ENCODE data around the gene SGMS1.

The SGMS1 gene

GRCh38 chr10:50596456-50596855 is 27.3 kb downstream of the SGMS1 start:
- Histone ChIP-seq H3K4me2 (no peak overlapping the region), H3K27me3 (no peaks in the 10 kb centered on the region), H3K36me3 (no peaks in the 10 kb centered on the region), H3K27ac (no peak overlapping the region), H3K4me1 (peaks cover 0 to 12% (median 3%) of the 10 kb centered on the region in 10 experiments; a peak in 9 of 20 replicates), H4K20me1 (peaks cover 0 to 28% (median 0%) of the 10 kb centered on the region in 11 experiments; a peak in 7 of 22 replicates), H3K9me3 (replicated peaks in 1 of 11) (no peaks in the 10 kb centered on the region; a peak in 1 of 22 replicates), H3K4me3 (no peak overlapping the region), H3K9ac (no peak overlapping the region)
- no peak for TF ChIP-seq Cebpa-rat (IDR thresholded peaks at IDR 0.05)

- Histone ChIP-seq H3K9ac (no peak overlapping the region), H3K4me1 (peaks cover 0 to 5% (median under 1%) of the 10 kb centered on the region in 10 experiments; a peak in 9 of 20 replicates), H3K4me3 (no peak overlapping the region), H3K9me3 (replicated peaks in 1 of 11) (no peaks in the 10 kb centered on the region; a peak in 1 of 22 replicates), H4K20me1 (peaks cover 0 to 26% (median 0%) of the 10 kb centered on the region in 11 experiments; a peak in 8 of 22 replicates), H3K27me3 (no peaks in the 10 kb centered on the region), H3K36me3 (no peaks in the 10 kb centered on the region), H3K4me2 (no peak overlapping the region), H3K27ac (no peak overlapping the region)
- no peak for TF ChIP-seq Cebpa-rat (IDR thresholded peaks at IDR 0.05)
These were observed 28.0 kb downstream of the SGMS1 start for GRCh38 chr10:50595785-50596184.

GRCh38 chr10:50593523-50594376 is 30.0 kb downstream of the SGMS1 start:
- Histone ChIP-seq H3K4me3 (no peak overlapping the region), H3K9ac (no peak overlapping the region), H4K20me1 (peaks cover 0 to 13% (median 0%) of the 10 kb centered on the region in 11 experiments; a peak in 5 of 22 replicates), H3K4me1 (no peaks in the 10 kb centered on the region), H3K27me3 (no peaks in the 10 kb centered on the region), H3K27ac (no peak overlapping the region), H3K4me2 (no peak overlapping the region), H3K36me3 (peaks cover 8 to 15% (median 12%) of the 10 kb centered on the region in 11 experiments; a peak in 20 of 22 replicates), H3K9me3 (replicated peaks in 1 of 11) (no peaks in the 10 kb centered on the region; a peak in 1 of 22 replicates)
- TF ChIP-seq Cebpa-rat (IDR thresholded peaks at IDR 0.05), result no peak

- H3K4me3 ChIP-seq, result no peak overlapping the region
- H3K27ac ChIP-seq, result no peak overlapping the region
- H3K4me1 ChIP-seq, result 0 out of 20 replicates have a peak, but pooled peaks cover 0 to 1% (median 0%) of the 10 kb centered on the region in 10 experiments
- H3K9me3 ChIP-seq (replicated peaks in 1 of 11), result no peaks in the 10 kb centered on the region; a peak in 1 of 22 replicates
- H3K4me2 ChIP-seq, result no peak overlapping the region
- no peaks in the 10 kb centered on the region for H3K27me3 ChIP-seq
- H3K36me3 ChIP-seq, result peaks cover 11 to 22% (median 19%) of the 10 kb centered on the region in 11 experiments; a peak in 21 of 22 replicates
- no peak overlapping the region for H3K9ac ChIP-seq
- peaks cover 0 to 13% (median 0%) of the 10 kb centered on the region in 11 experiments; a peak in 4 of 22 replicates for H4K20me1 ChIP-seq
- TF ChIP-seq Cebpa-rat (IDR thresholded peaks at IDR 0.05), result no peak
These were observed 30.8 kb downstream of the SGMS1 start for GRCh38 chr10:50592961-50593418.

- Histone ChIP-seq H3K36me3 (peaks cover 17 to 36% (median 26%) of the 10 kb centered on the region in 11 experiments; a peak in 21 of 22 replicates), H3K9me3 (replicated peaks in 1 of 11) (no peaks in the 10 kb centered on the region; a peak in 1 of 22 replicates), H3K9ac (no peak overlapping the region), H3K27ac (no peak overlapping the region), H3K4me2 (no peak overlapping the region), H3K4me1 (peaks cover 0 to 21% (median 4%) of the 10 kb centered on the region in 10 experiments; a peak in 9 of 20 replicates), H3K4me3 (no peak overlapping the region), H4K20me1 (peaks cover 0 to 13% (median 0%) of the 10 kb centered on the region in 11 experiments; a peak in 4 of 22 replicates), H3K27me3 (no peaks in the 10 kb centered on the region)
- TF ChIP-seq Cebpa-rat (IDR thresholded peaks at IDR 0.05), result no peak
These were observed 32.8 kb downstream of the SGMS1 start for GRCh38 chr10:50590935-50591334.

- Histone ChIP-seq H3K36me3 (peaks cover 17 to 46% (median 27%) of the 10 kb centered on the region in 11 experiments; a peak in 21 of 22 replicates), H3K4me1 (peaks cover 0 to 24% (median 4%) of the 10 kb centered on the region in 10 experiments; a peak in 9 of 20 replicates), H3K4me3 (no peak overlapping the region), H3K9ac (no peak overlapping the region), H3K4me2 (peak overlapping the region in 6 of 11 experiments; percentile 34 to 74 (median 54); a peak in 10 of 22 replicates), H4K20me1 (peaks cover 0 to 6% (median 0%) of the 10 kb centered on the region in 11 experiments; a peak in 3 of 22 replicates), H3K27me3 (no peaks in the 10 kb centered on the region), H3K9me3 (replicated peaks in 1 of 11) (no peaks in the 10 kb centered on the region), H3K27ac (peak overlapping the region in 2 of 11 experiments; percentile 27 to 28; a peak in 3 of 22 replicates)
- no peak for TF ChIP-seq Cebpa-rat (IDR thresholded peaks at IDR 0.05)
These were observed 37.0 kb downstream of the SGMS1 start for GRCh38 chr10:50586740-50587088.

- peak overlapping the region in 6 of 11 experiments; percentile 34 to 74 (median 54); a peak in 10 of 22 replicates for H3K4me2 ChIP-seq
- TF ChIP-seq Cebpa-rat (IDR thresholded peaks at IDR 0.05), result no peak
These were observed 37.6 kb downstream of the SGMS1 start for GRCh38 chr10:50585921-50586739.

More at GRCh38 chr10:50585921-50586739, 37.6 kb downstream of the SGMS1 start:
- H3K4me3 ChIP-seq, result no peak overlapping the region
- H3K27ac ChIP-seq, result peak overlapping the region in 2 of 11 experiments; percentile 27 to 28; a peak in 2 of 22 replicates
- H3K4me1 ChIP-seq, result peaks cover 0 to 24% (median 4%) of the 10 kb centered on the region in 10 experiments; a peak in 9 of 20 replicates
- no peak overlapping the region for H3K9ac ChIP-seq
- H4K20me1 ChIP-seq, result peaks cover 0 to 5% (median 0%) of the 10 kb centered on the region in 11 experiments; a peak in 3 of 22 replicates
- no peaks in the 10 kb centered on the region for H3K27me3 ChIP-seq
- no peaks in the 10 kb centered on the region for H3K9me3 ChIP-seq (replicated peaks in 1 of 11)
- H3K36me3 ChIP-seq, result peaks cover 17 to 46% (median 27%) of the 10 kb centered on the region in 11 experiments; a peak in 21 of 22 replicates

All from BLaER1 treated with 17β-estradiol and CSF1 and Interleukin-3, amounts not matched to agents 10 nM and 100 nM (cell line).